ENCODE results near the gene KRTAP12-1.

KRTAP12-1 gene

DNA sequence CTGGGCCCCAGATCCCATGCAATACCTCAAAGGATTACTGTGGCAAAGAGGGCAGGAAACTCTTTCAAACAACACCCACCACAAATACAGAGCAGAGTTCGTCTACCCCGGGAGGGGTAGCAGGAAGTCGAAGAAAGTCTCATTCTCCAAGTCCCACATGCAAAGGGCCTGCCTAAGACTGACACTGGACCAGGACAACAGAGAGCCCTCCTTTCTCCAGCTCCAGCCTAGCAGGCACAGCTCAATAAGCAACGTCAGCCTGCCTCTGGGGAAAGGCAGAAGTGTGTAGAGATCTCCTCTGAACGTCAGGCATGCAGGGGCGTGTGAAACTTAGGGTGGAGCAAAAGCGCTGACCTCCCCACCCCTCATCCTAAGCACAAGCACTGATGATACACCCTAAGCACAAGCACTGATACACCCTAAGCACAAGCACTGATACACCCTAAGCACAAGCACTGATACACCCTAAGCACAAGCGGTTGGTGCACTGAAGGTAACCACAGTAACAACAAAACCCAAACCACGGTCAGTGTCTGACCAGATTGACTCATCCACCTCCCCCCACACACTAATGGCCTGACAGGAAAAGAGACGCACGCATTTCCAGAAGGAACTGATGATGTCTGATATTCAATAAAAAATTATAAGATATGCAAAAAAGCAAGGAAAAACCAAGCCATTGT lies 22.9 kb downstream of the KRTAP12-1 start:
- ATAC-seq = no peak
- no peak for TF ChIP-seq BACH2 (CRISPR knock-in tag; IDR thresholded peaks at IDR 0.05; ENCODE audit: borderline replicate concordance)
- TF ChIP-seq ZFP30 (CRISPR knock-in tag; IDR thresholded peaks at IDR 0.05) = no peak
- TF ChIP-seq ZFP3 (CRISPR knock-in tag; IDR thresholded peaks at IDR 0.05) = no peak
- no peak for TF ChIP-seq PPARA (CRISPR knock-in tag; IDR thresholded peaks at IDR 0.05; ENCODE audit: borderline replicate concordance)
- no peak for TF ChIP-seq ZNF565 (CRISPR knock-in tag; conservative IDR thresholded peaks at IDR 0.05; ENCODE audit: low read depth)
- no peak for TF ChIP-seq CREB5 (CRISPR knock-in tag; IDR thresholded peaks at IDR 0.05; ENCODE audit: low read depth)
- no peak for TF ChIP-seq ZNF8 (CRISPR knock-in tag; IDR thresholded peaks at IDR 0.05)
- no peak for TF ChIP-seq TOX (CRISPR knock-in tag; IDR thresholded peaks at IDR 0.05; ENCODE audit: borderline replicate concordance)
- no peak for TF ChIP-seq TCF4 (CRISPR knock-in tag; IDR thresholded peaks at IDR 0.05; ENCODE audit: borderline replicate concordance)
- no peak for TF ChIP-seq SNAI2 (CRISPR knock-in tag; IDR thresholded peaks at IDR 0.05)
- no peak for TF ChIP-seq OSR1 (CRISPR knock-in tag; IDR thresholded peaks at IDR 0.05)
- no peak for TF ChIP-seq GLIS3 (CRISPR knock-in tag; IDR thresholded peaks at IDR 0.05)
- TF ChIP-seq CSDC2 (CRISPR knock-in tag; IDR thresholded peaks at IDR 0.05) = no peak
- TF ChIP-seq RARB (CRISPR knock-in tag; IDR thresholded peaks at IDR 0.05) = no peak
- TF ChIP-seq ZC3H10 (CRISPR knock-in tag; IDR thresholded peaks at IDR 0.05) = no peak
- TF ChIP-seq TSHZ2 (CRISPR knock-in tag; IDR thresholded peaks at IDR 0.05) = no peak
- no peak for TF ChIP-seq CSRNP3 (CRISPR knock-in tag; IDR thresholded peaks at IDR 0.05)
- no peak for TF ChIP-seq ESRRG (CRISPR knock-in tag; IDR thresholded peaks at IDR 0.05)
- no peak for TF ChIP-seq ISL1 (CRISPR knock-in tag; IDR thresholded peaks at IDR 0.05)
- TF ChIP-seq, protein P1, sequence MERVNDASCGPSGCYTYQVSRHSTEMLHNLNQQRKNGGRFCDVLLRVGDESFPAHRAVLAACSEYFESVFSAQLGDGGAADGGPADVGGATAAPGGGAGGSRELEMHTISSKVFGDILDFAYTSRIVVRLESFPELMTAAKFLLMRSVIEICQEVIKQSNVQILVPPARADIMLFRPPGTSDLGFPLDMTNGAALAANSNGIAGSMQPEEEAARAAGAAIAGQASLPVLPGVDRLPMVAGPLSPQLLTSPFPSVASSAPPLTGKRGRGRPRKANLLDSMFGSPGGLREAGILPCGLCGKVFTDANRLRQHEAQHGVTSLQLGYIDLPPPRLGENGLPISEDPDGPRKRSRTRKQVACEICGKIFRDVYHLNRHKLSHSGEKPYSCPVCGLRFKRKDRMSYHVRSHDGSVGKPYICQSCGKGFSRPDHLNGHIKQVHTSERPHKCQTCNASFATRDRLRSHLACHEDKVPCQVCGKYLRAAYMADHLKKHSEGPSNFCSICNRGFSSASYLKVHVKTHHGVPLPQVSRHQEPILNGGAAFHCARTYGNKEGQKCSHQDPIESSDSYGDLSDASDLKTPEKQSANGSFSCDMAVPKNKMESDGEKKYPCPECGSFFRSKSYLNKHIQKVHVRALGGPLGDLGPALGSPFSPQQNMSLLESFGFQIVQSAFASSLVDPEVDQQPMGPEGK (CRISPR knock-in tag; IDR thresholded peaks at IDR 0.05; ENCODE audit: borderline replicate concordance) = no peak

GRCh38 chr21:44658541-44658910 lies 23.4 kb downstream of the KRTAP12-1 start:
- no peak for ATAC-seq
- TF ChIP-seq RARB (CRISPR knock-in tag; IDR thresholded peaks at IDR 0.05) (no peak), BACH2 (CRISPR knock-in tag; IDR thresholded peaks at IDR 0.05; ENCODE audit: borderline replicate concordance) (no peak), ESRRG (CRISPR knock-in tag; IDR thresholded peaks at IDR 0.05) (no peak), ZFP3 (CRISPR knock-in tag; IDR thresholded peaks at IDR 0.05) (no peak), ARNTL (CRISPR knock-in tag; IDR thresholded peaks at IDR 0.05; ENCODE audit: borderline replicate concordance, low read depth) (no peak), TOX (CRISPR knock-in tag; IDR thresholded peaks at IDR 0.05; ENCODE audit: borderline replicate concordance) (no peak), PPARA (CRISPR knock-in tag; IDR thresholded peaks at IDR 0.05; ENCODE audit: borderline replicate concordance) (no peak), ZNF70 (CRISPR knock-in tag; IDR thresholded peaks at IDR 0.05) (no peak), TCF4 (CRISPR knock-in tag; IDR thresholded peaks at IDR 0.05; ENCODE audit: borderline replicate concordance) (no peak), ISL1 (CRISPR knock-in tag; IDR thresholded peaks at IDR 0.05) (no peak), ZNF565 (CRISPR knock-in tag; conservative IDR thresholded peaks at IDR 0.05; ENCODE audit: low read depth) (no peak), POU6F1 (CRISPR knock-in tag; IDR thresholded peaks at IDR 0.05; ENCODE audit: borderline replicate concordance, low read depth) (no peak)
- TF ChIP-seq, protein P1 (CRISPR knock-in tag; IDR thresholded peaks at IDR 0.05; ENCODE audit: borderline replicate concordance) = no peak

Measured in SK-N-SH treated with all-trans-retinoic acid at 6 μM for 48 hours (cell line).